B cell (primary cell): ENCODE measurements around the gene YARS1. TPM values are rescaled to one million over a fixed set of nuclear protein-coding genes. Genes with fewer than 3 reads are reported as not detected.

Experiments used
- ATAC-seq: fragments of 200-7000 bp; cut with Tn5 transposase; one replicate; pipeline ENCODE4 v1.10.0; 2021; ENCODE audit warnings: low read depth, mild to moderate bottlenecking, moderate number of reproducible peaks, moderate library complexity
- CTCF ChIA-PET: fragments of 350-600 bp; sonication (Branson Sonifier 250); formaldehyde crosslinking; loops from one replicate; lab custom pipeline; 2021; ENCODE audit warnings: antibody characterized with exemption, inconsistent platforms; lab: Charles Lee
- POLR2A ChIA-PET: fragments of 350-600 bp; sonication (Branson Sonifier 250); formaldehyde crosslinking; loops from one replicate; lab custom pipeline; 2021; ENCODE audit warnings: antibody characterized with exemption; lab: Charles Lee
- DNase-seq: peaks from one replicate; pipeline ENCODE4 v3.0.0; 2013
- H2AFZ ChIP-seq: 2 replicates; pipeline ENCODE4 v1.6.1; 2012; ENCODE audit warnings: mild to moderate bottlenecking, low read depth, low read length; ENCODE audit not compliant: insufficient read depth, poor library complexity, severe bottlenecking
- H3K27ac ChIP-seq, 2 donors: 1 replicate in 1 of 2; 2 replicates in 1 of 2; pipeline ENCODE4 v1.5.1; 2012 to 2013; ENCODE audit warnings: low read length in 2 of 2, mild to moderate bottlenecking in 2 of 2, moderate library complexity in 1 of 2
- H3K27me3 ChIP-seq, 4 experiments: fragments of 200-600 bp in 1 of 4; sonication (generic) in 1 of 4; replicated peaks in 1 of 4; 1 replicate in 2 of 4; 2 replicates in 2 of 4; pipeline versions ENCODE4 v1.6.1 to v1.7.0; 2013 to 2016; ENCODE audit warnings: low read length in 3 of 4, mild to moderate bottlenecking in 2 of 4, mixed read lengths in 1 of 4, moderate library complexity in 1 of 4; ENCODE audit not compliant: insufficient read depth in 4 of 4, control insufficient read depth in 3 of 4; ENCODE audit errors: control extremely low read depth in 1 of 4
- H3K36me3 ChIP-seq, 2 experiments: replicated peaks in 1 of 2; 1 replicate in 1 of 2; 2 replicates in 1 of 2; pipeline versions ENCODE4 v1.6.1 to v1.7.1; 2013; ENCODE audit warnings: low read length in 1 of 2; ENCODE audit not compliant: insufficient read depth in 2 of 2, control insufficient read depth in 1 of 2; ENCODE audit errors: control extremely low read depth in 1 of 2, extremely low read depth in 1 of 2
- H3K4me1 ChIP-seq, 2 donors: fragments of 200-600 bp in 1 of 2; sonication (generic) in 1 of 2; 1 replicate in 1 of 2; 2 replicates in 1 of 2; pipeline versions ENCODE4 v1.5.1 to v1.6.1; 2013 to 2017; ENCODE audit warnings: low read length in 2 of 2; ENCODE audit not compliant: control insufficient read depth in 2 of 2, insufficient read depth in 2 of 2
- H3K4me2 ChIP-seq: replicated peaks from 2 replicates; pipeline ENCODE3; 2012; ENCODE audit warnings: mild to moderate bottlenecking, low read depth, low read length; ENCODE audit not compliant: poor library complexity, severe bottlenecking
- H3K4me3 ChIP-seq, 5 experiments: fragments of 200-600 bp in 1 of 5; sonication (generic) in 1 of 5; 1 replicate in 3 of 5; 2 replicates in 2 of 5; pipeline versions ENCODE4 v1.5.1 to v1.7.0; 2011 to 2016; ENCODE audit warnings: low read length in 4 of 5, mild to moderate bottlenecking in 4 of 5, low read depth in 2 of 5, control low read depth in 1 of 5, moderate library complexity in 1 of 5; ENCODE audit not compliant: insufficient read depth in 1 of 5; ENCODE audit errors: control extremely low read depth in 1 of 5, extremely low read depth in 1 of 5
- H3K79me2 ChIP-seq: fragments of 200-600 bp; sonication (generic); one replicate; pipeline ENCODE4 v1.6.0; 2016; ENCODE audit warnings: low read length; ENCODE audit not compliant: control insufficient read depth, insufficient read depth
- H3K9ac ChIP-seq: fragments of 200-600 bp; sonication (generic); 2 replicates; pipeline ENCODE4 v1.6.1; 2017; ENCODE audit warnings: mild to moderate bottlenecking, low read length, moderate library complexity
- H3K9me3 ChIP-seq, 3 donors: one replicate each; pipeline versions ENCODE4 v1.6.1 to v1.7.1; 2013; ENCODE audit warnings: low read length in 2 of 3; ENCODE audit not compliant: control insufficient read depth in 2 of 3, insufficient read depth in 1 of 3; ENCODE audit errors: control extremely low read depth in 1 of 3
- H4K20me1 ChIP-seq: 2 replicates; pipeline ENCODE4 v1.6.0; 2012; ENCODE audit warnings: mild to moderate bottlenecking, low read length; ENCODE audit not compliant: insufficient read depth, control insufficient read depth, poor library complexity, severe bottlenecking
- H3K27ac Mint-ChIP-seq: one replicate; pipeline ENCODE4 v1.8.0; 2021; ENCODE audit warnings: mixed read lengths
- H3K27me3 Mint-ChIP-seq: one replicate; pipeline ENCODE4 v1.8.0; 2021; ENCODE audit warnings: mixed read lengths
- H3K4me1 Mint-ChIP-seq: one replicate; pipeline ENCODE4 v1.8.0; 2021; ENCODE audit warnings: mixed read lengths
- H3K4me3 Mint-ChIP-seq: one replicate; pipeline ENCODE4 v1.8.0; 2021; ENCODE audit warnings: mixed read lengths
- H3K9me3 Mint-ChIP-seq: one replicate; pipeline ENCODE4 v1.8.0; 2022; ENCODE audit warnings: mixed read lengths; ENCODE audit not compliant: insufficient read depth
- EZH2 ChIP-seq: IDR thresholded peaks from 2 replicates; pipeline ENCODE4 v1.6.1; 2012; ENCODE audit warnings: borderline replicate concordance, low read depth, mild to moderate bottlenecking, moderate library complexity, low read length; ENCODE audit not compliant: insufficient read depth, poor library complexity, severe bottlenecking
- WGBS: methylation state at CpG from one replicate; pipeline ENCODE4 v1.1.5; 2013; ENCODE audit warnings: missing lambda C conversion rate; ENCODE audit not compliant: insufficient coverage; 5-methylcytosine and 5-hydroxymethylcytosine counted together
- intact Hi-C: fragments of 100-400 bp; cut with micrococcal nuclease; formaldehyde crosslinking; loops from one replicate; pipeline ENCODE4 v1.10.0; 2022
- polyA plus RNA-seq: library from polyadenylated mRNA; depleted of rRNA; stranded (reverse); fragments of >200 nt; gene quantifications from 2 replicates; pipeline ENCODE4 v1.2.3, GENCODE V29; 2012
- total RNA-seq, 2 donors: library from RNA; stranded (reverse); fragments of 120-200 nt in 1 of 2; gene quantifications; 1 replicate in 1 of 2; 2 replicates in 1 of 2; pipeline versions ENCODE4 v1.2.3 to v1.2.4, GENCODE V29; 2013 to 2022
- TF ChIP-seq, protein P1 (sequence below): fragments of 200-600 bp; IDR thresholded peaks from one replicate; pipeline ENCODE4 v1.8.0; 2022; ENCODE audit warnings: antibody characterized with exemption, mild to moderate bottlenecking

Gene YARS1
- total and polyA plus RNA-seq, 2 donors (not counting 1 experiment from before 2014, with no cell fraction given) = 33.0 to 73.2 TPM

DNA sequence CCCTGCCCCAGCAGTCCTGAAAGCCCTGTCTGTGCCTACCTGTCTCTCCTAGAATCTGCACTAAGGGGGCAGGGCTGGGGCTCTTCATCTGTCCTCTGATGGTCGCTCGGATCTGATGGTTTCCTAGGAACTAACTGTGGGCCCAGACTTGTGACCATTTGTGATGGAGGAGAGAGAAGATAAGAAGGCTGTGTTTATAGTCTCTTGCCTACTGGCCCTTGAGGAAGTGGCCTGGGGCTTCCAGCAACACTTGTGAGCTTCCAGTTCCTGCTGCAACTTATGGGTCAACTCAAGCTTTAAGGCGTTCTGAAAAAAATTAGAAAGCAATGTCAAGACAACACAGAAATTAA, 61.4 kb downstream of the YARS1 start:
- H3K4me2 ChIP-seq = no peak overlapping the region
- ATAC-seq = no peak
- intact Hi-C loops = no loop called here

DNA sequence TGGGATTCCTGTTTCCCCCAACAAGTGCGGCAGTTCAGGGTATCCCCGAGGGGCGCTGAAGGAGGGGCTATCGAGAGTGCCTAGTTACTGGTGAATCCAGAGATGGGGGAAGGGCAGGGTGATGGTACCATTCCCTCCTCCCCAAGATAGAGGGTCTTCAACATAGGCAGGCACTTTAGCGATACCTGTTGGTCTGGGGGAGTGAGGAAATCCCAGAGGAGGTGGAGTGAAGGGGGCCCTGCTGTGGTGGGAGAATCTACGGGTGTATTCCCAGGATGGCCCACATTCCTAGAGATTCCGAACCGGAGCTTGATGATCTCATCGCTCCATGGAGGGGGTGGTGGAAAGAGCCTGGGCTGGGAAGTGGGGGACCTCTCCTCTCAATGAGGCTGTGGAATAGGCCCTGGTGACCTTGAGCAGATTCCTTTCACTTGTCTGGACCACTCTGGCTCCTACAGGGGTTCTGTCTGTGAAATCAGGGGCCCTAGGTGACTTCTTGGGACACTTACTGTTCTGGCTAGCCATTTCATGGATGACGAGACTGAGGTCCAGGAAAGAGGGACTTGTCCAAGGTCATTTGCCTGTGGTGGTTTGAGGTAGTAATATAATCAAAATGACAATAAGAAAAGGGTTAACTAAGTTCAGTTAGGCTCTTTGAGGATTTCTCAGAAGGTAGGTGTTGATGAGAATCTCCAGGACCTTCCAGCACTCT, 61.9 kb downstream of the YARS1 start:
- H3K27me3 ChIP-seq = peaks cover 0 to 30% (median 4%) of the 10 kb centered on the region in 4 experiments
- ChIA-PET CTCF (interaction anchor here (1.4 kb wide), 1 partner anchor 18 kb away, joined by 4 read pairs; no protein-coding TSS in a partner anchor), POLR2A (no interaction called here)
- Mint-ChIP-seq H3K4me3 (peak overlapping the region; percentile 39), H3K27ac (no peak overlapping the region), H3K9me3 (no peaks in the 10 kb centered on the region), H3K4me1 (peaks cover 11% of the 10 kb centered on the region), H3K27me3 (peaks cover 19% of the 10 kb centered on the region)
- intact Hi-C loops = no loop called here
- peaks cover 0 to 3% (median 0%) of the 10 kb centered on the region in 3 donors for H3K9me3 ChIP-seq
- no peak overlapping the region for H3K4me3 ChIP-seq
- H4K20me1 ChIP-seq = no peaks in the 10 kb centered on the region
- H3K27ac ChIP-seq = no peak overlapping the region
- H3K79me2 ChIP-seq = no peaks in the 10 kb centered on the region
- ATAC-seq (no peak), DNase-seq (no peak)
- no peak overlapping the region for H3K9ac ChIP-seq
- no peak for TF ChIP-seq EZH2
- TF ChIP-seq, protein P1, sequence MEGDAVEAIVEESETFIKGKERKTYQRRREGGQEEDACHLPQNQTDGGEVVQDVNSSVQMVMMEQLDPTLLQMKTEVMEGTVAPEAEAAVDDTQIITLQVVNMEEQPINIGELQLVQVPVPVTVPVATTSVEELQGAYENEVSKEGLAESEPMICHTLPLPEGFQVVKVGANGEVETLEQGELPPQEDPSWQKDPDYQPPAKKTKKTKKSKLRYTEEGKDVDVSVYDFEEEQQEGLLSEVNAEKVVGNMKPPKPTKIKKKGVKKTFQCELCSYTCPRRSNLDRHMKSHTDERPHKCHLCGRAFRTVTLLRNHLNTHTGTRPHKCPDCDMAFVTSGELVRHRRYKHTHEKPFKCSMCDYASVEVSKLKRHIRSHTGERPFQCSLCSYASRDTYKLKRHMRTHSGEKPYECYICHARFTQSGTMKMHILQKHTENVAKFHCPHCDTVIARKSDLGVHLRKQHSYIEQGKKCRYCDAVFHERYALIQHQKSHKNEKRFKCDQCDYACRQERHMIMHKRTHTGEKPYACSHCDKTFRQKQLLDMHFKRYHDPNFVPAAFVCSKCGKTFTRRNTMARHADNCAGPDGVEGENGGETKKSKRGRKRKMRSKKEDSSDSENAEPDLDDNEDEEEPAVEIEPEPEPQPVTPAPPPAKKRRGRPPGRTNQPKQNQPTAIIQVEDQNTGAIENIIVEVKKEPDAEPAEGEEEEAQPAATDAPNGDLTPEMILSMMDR = no peak
- H2AFZ ChIP-seq = no peak overlapping the region
- peaks cover 11 to 15% of the 10 kb centered on the region in 2 donors for H3K4me1 ChIP-seq
- H3K4me2 ChIP-seq = peak overlapping the region; percentile 96
- no peaks in the 10 kb centered on the region for H3K36me3 ChIP-seq
- 84% methylated on average over 9 of the region's 10 CpGs for WGBS

More for the DNA sequence above, 61.4 kb downstream of the YARS1 start:
- 67% methylated on average over 1 of the region's 3 CpGs for WGBS
- no peak for DNase-seq
- H4K20me1 ChIP-seq = no peaks in the 10 kb centered on the region
- no peak for TF ChIP-seq EZH2
- TF ChIP-seq, protein P1 = no peak
- peaks cover 11 to 15% of the 10 kb centered on the region in 2 donors for H3K4me1 ChIP-seq
- H3K27me3 ChIP-seq = peaks cover 0 to 29% (median 4%) of the 10 kb centered on the region in 4 experiments
- no peaks in the 10 kb centered on the region for H3K9me3 Mint-ChIP-seq
- no peaks in the 10 kb centered on the region for H3K79me2 ChIP-seq
- peaks cover 18% of the 10 kb centered on the region for H3K27me3 Mint-ChIP-seq
- H3K9ac ChIP-seq = no peak overlapping the region
- H3K36me3 ChIP-seq = no peaks in the 10 kb centered on the region
- POLR2A ChIA-PET = no interaction called here
- H2AFZ ChIP-seq = no peak overlapping the region
- H3K9me3 ChIP-seq = peaks cover 0 to 3% (median 0%) of the 10 kb centered on the region in 3 donors
- peaks cover 11% of the 10 kb centered on the region for H3K4me1 Mint-ChIP-seq
- CTCF ChIA-PET = interaction anchor here (1.4 kb wide), 1 partner anchor 17 kb away, joined by 4 read pairs; no protein-coding TSS in a partner anchor
- H3K4me3 ChIP-seq = no peak overlapping the region
- H3K27ac Mint-ChIP-seq = no peak overlapping the region
- H3K27ac ChIP-seq = no peak overlapping the region
- peak overlapping the region; percentile 0 for H3K4me3 Mint-ChIP-seq
